ENCODE measurements around the gene UQCC3. TPM values are rescaled to one million over a fixed set of nuclear protein-coding genes. Genes with fewer than 3 reads are reported as not detected.

UQCC3 gene
- total RNA-seq, 1 experiment from 2014 or later: 16.1 TPM

DNA sequence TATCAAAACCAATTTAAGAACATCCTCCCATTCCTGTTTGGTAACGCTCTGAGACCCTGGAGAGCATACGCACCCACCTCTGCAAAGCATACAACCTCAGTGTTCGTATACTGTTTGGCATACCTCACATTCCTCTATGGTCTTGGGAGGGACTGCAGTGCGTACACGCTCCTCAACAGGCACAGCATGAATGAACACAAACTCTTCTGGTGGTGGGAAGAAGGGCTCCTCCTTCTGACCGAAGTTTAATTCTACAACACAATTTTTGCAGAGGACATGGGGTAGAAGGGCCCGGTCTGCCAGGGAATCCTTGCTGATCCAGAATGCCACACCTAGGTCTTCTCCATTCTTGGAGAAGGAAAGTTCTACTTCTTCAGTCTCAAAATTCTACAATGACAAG lies 50.5 kb downstream of the UQCC3 start:
- Histone ChIP-seq H3F3A (ENCODE audit: insufficient read depth, low read depth) (peaks cover 64% of the 10 kb centered on the region), H3K4me3 (no peak overlapping the region), H3K36me3 (ENCODE audit: low read depth) (peaks cover 71% of the 10 kb centered on the region), H4K20me1 (ENCODE audit: insufficient read depth) (peaks cover 35% of the 10 kb centered on the region), H3K4me1 (replicated peaks; ENCODE audit: insufficient read depth) (peaks cover 16% of the 10 kb centered on the region), H2AFZ (no peak overlapping the region), H3K4me2 (no peak overlapping the region), H3K9me3 (ENCODE audit: insufficient read depth, low read depth) (no peaks in the 10 kb centered on the region), H3K27me3 (ENCODE audit: insufficient read depth, low read depth) (no peaks in the 10 kb centered on the region), H3K9me2 (ENCODE audit: insufficient read depth) (no peaks in the 10 kb centered on the region), H3K27ac (no peak overlapping the region), H3K79me2 (ENCODE audit: low read depth) (peaks cover 96% of the 10 kb centered on the region)
- POLR2A ChIA-PET (ENCODE audit: unreplicated experiment): no interaction called here
- CTCF ChIA-PET: no interaction called here
- DNase-seq: no peak
- intact Hi-C loops (cut with micrococcal nuclease; ENCODE audit: unreplicated experiment): loop anchor here (1.0 kb wide), 1 partner anchor 16 kb away; no protein-coding TSS in a partner anchor
- TF ChIP-seq, protein P1, sequence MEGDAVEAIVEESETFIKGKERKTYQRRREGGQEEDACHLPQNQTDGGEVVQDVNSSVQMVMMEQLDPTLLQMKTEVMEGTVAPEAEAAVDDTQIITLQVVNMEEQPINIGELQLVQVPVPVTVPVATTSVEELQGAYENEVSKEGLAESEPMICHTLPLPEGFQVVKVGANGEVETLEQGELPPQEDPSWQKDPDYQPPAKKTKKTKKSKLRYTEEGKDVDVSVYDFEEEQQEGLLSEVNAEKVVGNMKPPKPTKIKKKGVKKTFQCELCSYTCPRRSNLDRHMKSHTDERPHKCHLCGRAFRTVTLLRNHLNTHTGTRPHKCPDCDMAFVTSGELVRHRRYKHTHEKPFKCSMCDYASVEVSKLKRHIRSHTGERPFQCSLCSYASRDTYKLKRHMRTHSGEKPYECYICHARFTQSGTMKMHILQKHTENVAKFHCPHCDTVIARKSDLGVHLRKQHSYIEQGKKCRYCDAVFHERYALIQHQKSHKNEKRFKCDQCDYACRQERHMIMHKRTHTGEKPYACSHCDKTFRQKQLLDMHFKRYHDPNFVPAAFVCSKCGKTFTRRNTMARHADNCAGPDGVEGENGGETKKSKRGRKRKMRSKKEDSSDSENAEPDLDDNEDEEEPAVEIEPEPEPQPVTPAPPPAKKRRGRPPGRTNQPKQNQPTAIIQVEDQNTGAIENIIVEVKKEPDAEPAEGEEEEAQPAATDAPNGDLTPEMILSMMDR (conservative IDR thresholded peaks at IDR 0.05): no peak; the same call in 1 of the 2 replicates
- no peak for TF ChIP-seq EZH2 (IDR thresholded peaks at IDR 0.05; ENCODE audit: low read depth)
- BruUV-seq (replicated peaks): TSS peak; percentile 1

Other genes starting within 250 kb of the UQCC3 start
- 632 and 734 TPM in 2 replicates for gene AHNAK, start 124.9 kb upstream of the UQCC3 start, total RNA-seq (2021)
- gene EEF1G, start 97.8 kb upstream of the UQCC3 start, total RNA-seq (2021): 1,773 and 2,008 TPM in 2 replicates
- gene TUT1, start 80.2 kb upstream of the UQCC3 start, total RNA-seq (2021): 39.3 and 40.5 TPM in 2 replicates
- gene MTA2, start 69.8 kb upstream of the UQCC3 start, total RNA-seq (2021): 96.6 and 120 TPM in 2 replicates
- gene EML3, start 58.9 kb upstream of the UQCC3 start, total RNA-seq (2021): 83.2 and 84.2 TPM in 2 replicates
- 6.2 and 7.0 TPM in 2 replicates for gene ROM1, start 58.4 kb upstream of the UQCC3 start, total RNA-seq (2021)
- gene B3GAT3, start 49.7 kb upstream of the UQCC3 start, total RNA-seq (2021): 38.9 and 60.5 TPM in 2 replicates
- gene GANAB, start 25.1 kb upstream of the UQCC3 start, total RNA-seq (2021): 478 and 525 TPM in 2 replicates
- 28.2 and 31.5 TPM in 2 replicates for gene INTS5, start 18.4 kb upstream of the UQCC3 start, total RNA-seq (2021)
- 86.7 and 94.9 TPM in 2 replicates for gene C11orf98, start 6.5 kb upstream of the UQCC3 start, total RNA-seq (2021)
- 19.2 and 51.9 TPM in 2 replicates for gene CSKMT, start 6.4 kb upstream of the UQCC3 start, total RNA-seq (2021)
- gene LBHD1, start 594 bp downstream of the UQCC3 start, total RNA-seq (2021): 13.2 and 16.1 TPM in 2 replicates
- 143 and 150 TPM in 2 replicates for gene UBXN1, start 7.4 kb downstream of the UQCC3 start, total RNA-seq (2021)
- 1.0 and 1.3 TPM in 2 replicates for gene LRRN4CL, start 17.9 kb downstream of the UQCC3 start, total RNA-seq (2021)
- 173 and 201 TPM in 2 replicates for gene BSCL2, start 35.8 kb downstream of the UQCC3 start, total RNA-seq (2021)
- gene GNG3, start 36.0 kb downstream of the UQCC3 start, total RNA-seq (2021): 0.57 TPM in 1 of 2 replicates, not detected in the other
- 55.2 and 76.9 TPM in 2 replicates for gene HNRNPUL2, start 55.8 kb downstream of the UQCC3 start, total RNA-seq (2021)
- 65.3 and 71.4 TPM in 2 replicates for gene TTC9C, start 56.8 kb downstream of the UQCC3 start, total RNA-seq (2021)
- 16.5 and 17.2 TPM in 2 replicates for gene ZBTB3, start 82.5 kb downstream of the UQCC3 start, total RNA-seq (2021)
- gene POLR2G, start 89.9 kb downstream of the UQCC3 start, total RNA-seq (2021): 131 and 155 TPM in 2 replicates
- gene TAF6L, start 99.7 kb downstream of the UQCC3 start, total RNA-seq (2021): 31.2 and 36.4 TPM in 2 replicates
- 45.5 and 48.3 TPM in 2 replicates for gene TMEM179B, start 115.7 kb downstream of the UQCC3 start, total RNA-seq (2021)
- 17.9 and 22.6 TPM in 2 replicates for gene TMEM223, start 120.3 kb downstream of the UQCC3 start, total RNA-seq (2021)
- 45.6 and 56.1 TPM in 2 replicates for gene NXF1, start 133.8 kb downstream of the UQCC3 start, total RNA-seq (2021)
- 61.9 and 65.8 TPM in 2 replicates for gene STX5, start 160.4 kb downstream of the UQCC3 start, total RNA-seq (2021)
- not detected in 2 replicates for gene TEX54, start 161.2 kb downstream of the UQCC3 start, total RNA-seq (2021)
- gene WDR74, start 167.9 kb downstream of the UQCC3 start, total RNA-seq (2021): 72.4 and 74.1 TPM in 2 replicates
- gene SLC3A2, start 209.2 kb downstream of the UQCC3 start, total RNA-seq (2021): 513 and 619 TPM in 2 replicates
- gene CHRM1, start 249.7 kb downstream of the UQCC3 start, total RNA-seq (2021): not detected in 2 replicates

Data from PC-9 (cell line).